Mammary epithelial cell (primary cell): Measurements from ENCODE around the gene SSBP3.

Experiments
- CTCF ChIP-seq, 2 donors: IDR thresholded peaks in 1 of 2; conservative IDR thresholded peaks in 1 of 2; 2 replicates each; pipeline ENCODE4 v1.5.1; 2011 to 2012; ENCODE audit warnings: inconsistent platforms in 2 of 2, low read length in 2 of 2, mild to moderate bottlenecking in 2 of 2, control low read depth in 1 of 2, low read depth in 1 of 2; ENCODE audit not compliant: insufficient read depth in 1 of 2; ENCODE audit errors: extremely low read depth in 1 of 2
- EZH2 ChIP-seq: IDR thresholded peaks from 2 replicates; pipeline ENCODE4 v1.6.1; 2012; ENCODE audit warnings: low read length, inconsistent platforms, borderline replicate concordance

DNA sequence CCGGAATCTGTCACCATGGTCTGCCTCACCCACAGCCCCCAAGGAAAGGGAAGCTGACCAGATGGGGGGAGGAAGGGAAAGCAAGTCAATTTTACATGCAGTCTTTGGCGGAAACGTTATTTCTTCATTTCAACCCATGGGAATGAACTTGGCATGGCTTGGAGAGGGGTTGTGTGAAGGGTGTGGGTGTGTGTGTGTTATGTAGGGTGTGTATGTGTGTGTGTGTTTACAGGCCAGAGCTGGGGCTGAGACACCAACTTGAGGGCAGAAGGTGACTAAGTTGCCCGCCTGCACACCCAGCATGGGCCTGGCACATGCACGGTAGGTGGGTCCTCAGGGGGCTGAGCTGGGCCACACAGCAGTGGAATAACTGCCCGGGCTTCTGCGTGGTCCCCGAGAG lies 141.1 kb downstream of the SSBP3 start:
- TF ChIP-seq CTCF (conservative IDR thresholded peaks at IDR 0.05 in 1 of 2, IDR thresholded peaks at IDR 0.05 in 1 of 2; ENCODE audit: extremely low read depth in 1 of 2, insufficient read depth in 1 of 2, low read depth in 1 of 2, low read length in 2 of 2) (no peak), EZH2 (no peak)
